ENCODE measurements around the gene RPS26. TPM values are rescaled to one million over a fixed set of nuclear protein-coding genes. Genes with fewer than 3 reads are reported as not detected.

The RPS26 gene
- total RNA-seq, 1 experiment from 2014 or later, result 70.2 TPM

DNA sequence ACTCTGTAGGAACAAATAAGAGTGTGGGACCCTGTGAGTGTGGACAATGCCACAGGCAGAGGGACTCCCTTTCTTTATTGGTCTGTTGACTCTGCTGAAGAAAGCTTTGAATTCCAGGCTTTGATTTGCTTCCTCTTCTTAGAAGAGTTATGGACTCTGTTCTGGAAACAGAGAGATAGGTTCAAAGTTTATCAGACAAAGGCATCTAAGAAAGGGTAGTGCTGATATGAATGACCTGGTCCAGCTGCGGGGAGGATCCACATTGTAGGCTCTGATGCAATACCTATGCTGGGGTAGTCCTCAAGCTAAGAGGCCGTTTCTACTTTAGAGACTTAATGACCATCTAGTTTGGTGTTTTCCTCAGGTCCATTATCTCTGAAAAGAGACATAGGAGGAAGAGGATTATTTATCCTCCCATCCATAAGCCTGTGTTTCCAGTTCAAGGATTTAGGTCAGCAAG, 31.6 kb upstream of the RPS26 start:
- TF ChIP-seq, protein P1, sequence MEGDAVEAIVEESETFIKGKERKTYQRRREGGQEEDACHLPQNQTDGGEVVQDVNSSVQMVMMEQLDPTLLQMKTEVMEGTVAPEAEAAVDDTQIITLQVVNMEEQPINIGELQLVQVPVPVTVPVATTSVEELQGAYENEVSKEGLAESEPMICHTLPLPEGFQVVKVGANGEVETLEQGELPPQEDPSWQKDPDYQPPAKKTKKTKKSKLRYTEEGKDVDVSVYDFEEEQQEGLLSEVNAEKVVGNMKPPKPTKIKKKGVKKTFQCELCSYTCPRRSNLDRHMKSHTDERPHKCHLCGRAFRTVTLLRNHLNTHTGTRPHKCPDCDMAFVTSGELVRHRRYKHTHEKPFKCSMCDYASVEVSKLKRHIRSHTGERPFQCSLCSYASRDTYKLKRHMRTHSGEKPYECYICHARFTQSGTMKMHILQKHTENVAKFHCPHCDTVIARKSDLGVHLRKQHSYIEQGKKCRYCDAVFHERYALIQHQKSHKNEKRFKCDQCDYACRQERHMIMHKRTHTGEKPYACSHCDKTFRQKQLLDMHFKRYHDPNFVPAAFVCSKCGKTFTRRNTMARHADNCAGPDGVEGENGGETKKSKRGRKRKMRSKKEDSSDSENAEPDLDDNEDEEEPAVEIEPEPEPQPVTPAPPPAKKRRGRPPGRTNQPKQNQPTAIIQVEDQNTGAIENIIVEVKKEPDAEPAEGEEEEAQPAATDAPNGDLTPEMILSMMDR (IDR thresholded peaks at IDR 0.05 in 2 of 3, conservative IDR thresholded peaks at IDR 0.05 in 1 of 3; ENCODE audit: borderline replicate concordance in 1 of 3, insufficient read depth in 1 of 3, low read depth in 2 of 3, low read length in 2 of 3), result no peak
- TF ChIP-seq, protein P2, sequence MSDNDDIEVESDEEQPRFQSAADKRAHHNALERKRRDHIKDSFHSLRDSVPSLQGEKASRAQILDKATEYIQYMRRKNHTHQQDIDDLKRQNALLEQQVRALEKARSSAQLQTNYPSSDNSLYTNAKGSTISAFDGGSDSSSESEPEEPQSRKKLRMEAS (IDR thresholded peaks at IDR 0.05), result no peak
- TF ChIP-seq ELF1 (IDR thresholded peaks at IDR 0.05; ENCODE audit: borderline replicate concordance, low read depth) (no peak), ZFX (IDR thresholded peaks at IDR 0.05) (no peak), YY1 (IDR thresholded peaks at IDR 0.05; ENCODE audit: extremely low read depth, insufficient replicate concordance, low read depth, low read length) (no peak), ZNF274 (IDR thresholded peaks at IDR 0.05; ENCODE audit: low read depth, low read length) (no peak), TCF7L2 (IDR thresholded peaks at IDR 0.05; ENCODE audit: borderline replicate concordance, extremely low read depth, insufficient read depth, insufficient read length) (no peak), RAD21 (IDR thresholded peaks at IDR 0.05; ENCODE audit: low read depth) (no peak), SP1 (IDR thresholded peaks at IDR 0.05; ENCODE audit: low read depth) (no peak), CEBPB (IDR thresholded peaks at IDR 0.05; ENCODE audit: low read depth) (no peak), POLR2AphosphoS5 (IDR thresholded peaks at IDR 0.05; ENCODE audit: low read depth, low read length) (no peak), SRF (IDR thresholded peaks at IDR 0.05; ENCODE audit: low read depth) (no peak), EZH2phosphoT487 (IDR thresholded peaks at IDR 0.05; ENCODE audit: borderline replicate concordance) (no peak), POLR2A (IDR thresholded peaks at IDR 0.05; ENCODE audit: borderline replicate concordance, extremely low read depth, insufficient read depth, insufficient read length) (no peak), SIN3A (IDR thresholded peaks at IDR 0.05; ENCODE audit: low read depth) (no peak), EZH2 (IDR thresholded peaks at IDR 0.05) (no peak)
- TF ChIP-seq, protein P3, sequence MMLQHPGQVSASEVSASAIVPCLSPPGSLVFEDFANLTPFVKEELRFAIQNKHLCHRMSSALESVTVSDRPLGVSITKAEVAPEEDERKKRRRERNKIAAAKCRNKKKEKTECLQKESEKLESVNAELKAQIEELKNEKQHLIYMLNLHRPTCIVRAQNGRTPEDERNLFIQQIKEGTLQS (IDR thresholded peaks at IDR 0.05), result no peak
- TF ChIP-seq, protein P4, sequence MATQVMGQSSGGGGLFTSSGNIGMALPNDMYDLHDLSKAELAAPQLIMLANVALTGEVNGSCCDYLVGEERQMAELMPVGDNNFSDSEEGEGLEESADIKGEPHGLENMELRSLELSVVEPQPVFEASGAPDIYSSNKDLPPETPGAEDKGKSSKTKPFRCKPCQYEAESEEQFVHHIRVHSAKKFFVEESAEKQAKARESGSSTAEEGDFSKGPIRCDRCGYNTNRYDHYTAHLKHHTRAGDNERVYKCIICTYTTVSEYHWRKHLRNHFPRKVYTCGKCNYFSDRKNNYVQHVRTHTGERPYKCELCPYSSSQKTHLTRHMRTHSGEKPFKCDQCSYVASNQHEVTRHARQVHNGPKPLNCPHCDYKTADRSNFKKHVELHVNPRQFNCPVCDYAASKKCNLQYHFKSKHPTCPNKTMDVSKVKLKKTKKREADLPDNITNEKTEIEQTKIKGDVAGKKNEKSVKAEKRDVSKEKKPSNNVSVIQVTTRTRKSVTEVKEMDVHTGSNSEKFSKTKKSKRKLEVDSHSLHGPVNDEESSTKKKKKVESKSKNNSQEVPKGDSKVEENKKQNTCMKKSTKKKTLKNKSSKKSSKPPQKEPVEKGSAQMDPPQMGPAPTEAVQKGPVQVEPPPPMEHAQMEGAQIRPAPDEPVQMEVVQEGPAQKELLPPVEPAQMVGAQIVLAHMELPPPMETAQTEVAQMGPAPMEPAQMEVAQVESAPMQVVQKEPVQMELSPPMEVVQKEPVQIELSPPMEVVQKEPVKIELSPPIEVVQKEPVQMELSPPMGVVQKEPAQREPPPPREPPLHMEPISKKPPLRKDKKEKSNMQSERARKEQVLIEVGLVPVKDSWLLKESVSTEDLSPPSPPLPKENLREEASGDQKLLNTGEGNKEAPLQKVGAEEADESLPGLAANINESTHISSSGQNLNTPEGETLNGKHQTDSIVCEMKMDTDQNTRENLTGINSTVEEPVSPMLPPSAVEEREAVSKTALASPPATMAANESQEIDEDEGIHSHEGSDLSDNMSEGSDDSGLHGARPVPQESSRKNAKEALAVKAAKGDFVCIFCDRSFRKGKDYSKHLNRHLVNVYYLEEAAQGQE (IDR thresholded peaks at IDR 0.05; ENCODE audit: low read depth), result no peak
- 0 out of 4 replicates have a peak, but pooled peaks cover 0 to under 1% of the 10 kb centered on the region in 2 experiments for H3K36me3 ChIP-seq (ENCODE audit: control insufficient read depth in 1 of 2, insufficient read depth in 2 of 2, low read length in 2 of 2)
- BruUV-seq (replicated peaks), result TSS peak; percentile 40
- H3K27me3 ChIP-seq (ENCODE audit: insufficient read depth, low read length), result no peaks in the 10 kb centered on the region
- H3K79me2 ChIP-seq (ENCODE audit: insufficient read depth, low read length), result no peaks in the 10 kb centered on the region
- H3K4me3 ChIP-seq (replicated peaks in 1 of 2; ENCODE audit: low read depth in 1 of 2, low read length in 2 of 2), result no peak overlapping the region
- ATAC-seq (no peak), DNase-seq (ENCODE audit: low read depth, low spot score) (no peak)
- POLR2A ChIA-PET, result interaction anchor here (0.7 kb wide), 1 partner anchor 35 kb away, joined by 4 read pairs; no protein-coding TSS in a partner anchor
- no peak overlapping the region for H3K27ac ChIP-seq (ENCODE audit: low read depth, low read length)
- no peaks in the 10 kb centered on the region for H3K9me2 ChIP-seq (ENCODE audit: insufficient read depth)
- intact Hi-C loops (cut with micrococcal nuclease), result no loop called here
- RAD21 ChIA-PET (ENCODE audit: low non-redundant PET in 1 of 2, low total read pairs in 2 of 2, uncharacterized antibody in 2 of 2, unreplicated experiment in 2 of 2), result no interaction called here
- no peak overlapping the region for H3K9ac ChIP-seq (ENCODE audit: low read length)
- H3K4me2 ChIP-seq (ENCODE audit: low read length), result no peak overlapping the region
- H3K9me3 ChIP-seq (ENCODE audit: control insufficient read depth in 1 of 2, insufficient read depth in 1 of 2, low read depth in 1 of 2, low read length in 2 of 2), result no peaks in the 10 kb centered on the region
- CTCF ChIA-PET, result interaction anchor here (7.2 kb wide), 1 partner anchor 14 kb away, joined by 48 read pairs; the partner anchor contains the start of gene SUOX
- no peaks in the 10 kb centered on the region for H4K20me1 ChIP-seq (ENCODE audit: insufficient read depth)
- H3K4me1 ChIP-seq (ENCODE audit: control insufficient read depth in 1 of 2, insufficient read depth in 2 of 2, low read length in 2 of 2), result peaks cover 16 to 27% of the 10 kb centered on the region in 2 experiments
- H2AFZ ChIP-seq (ENCODE audit: low read depth, low read length, poor library complexity, severe bottlenecking), result no peak overlapping the region

Measured in HCT116 (cell line).